SK-N-SH (cell line): ENCODE results near the gene NXPH4. TPM values are rescaled to one million over a fixed set of nuclear protein-coding genes. Genes with fewer than 3 reads are reported as not detected.

Experiments used
- CTCF ChIA-PET: fragments of 300-600, 350-600 bp; formaldehyde crosslinking; extraction: SDS; loops from one replicate; lab custom pipeline; 2021; lab: Yijun Ruan, JAX
- POLR2A ChIA-PET: fragments of 350-600 bp; sonication (Branson Sonifier 250); formaldehyde crosslinking; extraction: SDS; loops from one replicate; lab custom pipeline; 2020; ENCODE audit warnings: antibody characterized with exemption, inconsistent platforms; lab: Yijun Ruan, JAX
- DNase-seq: peaks from one replicate; pipeline ENCODE4 v3.0.0; 2012
- H2AFZ ChIP-seq: fragments of 200-600 bp; sonication (generic); 2 replicates; pipeline ENCODE4 v1.8.1; 2016; ENCODE audit warnings: antibody characterized with exemption, mild to moderate bottlenecking, low read depth
- H3F3A ChIP-seq: fragments of 200-600 bp; sonication (generic); replicated peaks from 2 replicates; pipeline ENCODE3; 2016; ENCODE audit warnings: antibody characterized with exemption, mild to moderate bottlenecking; ENCODE audit not compliant: insufficient read depth
- H3K27ac ChIP-seq, 2 experiments: fragments of 200-500 bp in 1 of 2; fragments of 200-600 bp in 1 of 2; sonication (Bioruptor generic) in 1 of 2; sonication (generic), shearing (Covaris generic) in 1 of 2; 2 replicates each; pipeline versions ENCODE4 v1.5.1 to v1.6.1; 2014 to 2016; ENCODE audit warnings: low read depth in 2 of 2, inconsistent platforms in 1 of 2, low read length in 1 of 2, mild to moderate bottlenecking in 1 of 2, mixed read lengths in 1 of 2
- H3K27me3 ChIP-seq: fragments of 200-600 bp; sonication (generic), shearing (Covaris generic); 2 replicates; pipeline ENCODE4 v1.6.1; 2016; ENCODE audit warnings: mixed run types; ENCODE audit not compliant: insufficient read depth
- H3K36me3 ChIP-seq, 2 experiments: fragments of 200-500 bp in 1 of 2; fragments of 200-600 bp in 1 of 2; sonication (Bioruptor generic) in 1 of 2; sonication (generic) in 1 of 2; replicated peaks in 1 of 2; 2 replicates each; pipeline versions ENCODE3 to v1.5.1; 2014 to 2016; ENCODE audit warnings: low read length in 1 of 2, mild to moderate bottlenecking in 1 of 2; ENCODE audit not compliant: insufficient read depth in 2 of 2, control insufficient read depth in 1 of 2
- H3K4me1 ChIP-seq, 2 experiments: fragments of 200-500 bp in 1 of 2; fragments of 200-600 bp in 1 of 2; sonication (Bioruptor generic) in 1 of 2; sonication (generic), shearing (Covaris generic) in 1 of 2; 2 replicates each; pipeline versions ENCODE4 v1.5.1 to v1.6.1; 2014 to 2016; ENCODE audit warnings: low read depth in 1 of 2, low read length in 1 of 2, mixed run types in 1 of 2; ENCODE audit not compliant: insufficient read depth in 2 of 2, control insufficient read depth in 1 of 2
- H3K4me2 ChIP-seq: fragments of 200-600 bp; sonication (generic), shearing (Covaris generic); 2 replicates; pipeline ENCODE4 v1.6.1; 2017; ENCODE audit warnings: mixed run types
- H3K4me3 ChIP-seq, 2 experiments: fragments of 200-500 bp in 1 of 2; fragments of 200-600 bp in 1 of 2; sonication (Bioruptor generic) in 1 of 2; sonication (generic), shearing (Covaris generic) in 1 of 2; 2 replicates each; pipeline versions ENCODE4 v1.5.1 to v1.8.1; 2014 to 2016; ENCODE audit warnings: low read depth in 2 of 2, inconsistent platforms in 1 of 2, low read length in 1 of 2, mild to moderate bottlenecking in 1 of 2, mixed read lengths in 1 of 2, moderate library complexity in 1 of 2
- H3K79me2 ChIP-seq: fragments of 200-600 bp; sonication (generic); 2 replicates; pipeline ENCODE4 v1.8.1; 2017; ENCODE audit warnings: mild to moderate bottlenecking; ENCODE audit not compliant: insufficient read depth
- H3K9ac ChIP-seq: fragments of 200-600 bp; sonication (generic); 2 replicates; pipeline ENCODE4 v1.6.1; 2017; ENCODE audit warnings: mixed run types
- H3K9me2 ChIP-seq: fragments of 200-600 bp; sonication (generic); 2 replicates; pipeline ENCODE4 v1.6.1; 2017; ENCODE audit warnings: mixed run types
- H3K9me3 ChIP-seq: fragments of 200-600 bp; sonication (generic); 2 replicates; pipeline ENCODE4 v1.6.1; 2017; ENCODE audit warnings: mixed run types, mild to moderate bottlenecking, moderate library complexity
- H4K20me1 ChIP-seq: fragments of 200-600 bp; sonication (generic); 2 replicates; pipeline ENCODE4 v1.6.1; 2017; ENCODE audit warnings: mild to moderate bottlenecking, mixed run types; ENCODE audit not compliant: insufficient read depth
- ELF1 ChIP-seq: IDR thresholded peaks from 2 replicates; pipeline ENCODE4 v1.4.0; 2012
- EP300 ChIP-seq, 2 experiments: IDR thresholded peaks; 2 replicates each; pipeline versions ENCODE4 v1.4.0 to v1.6.1; 2012; ENCODE audit warnings: borderline replicate concordance in 1 of 2, low read depth in 1 of 2, low read length in 1 of 2
- FOSL2 ChIP-seq: IDR thresholded peaks from 2 replicates; pipeline ENCODE4 v1.4.0; 2012; ENCODE audit warnings: low read depth, mild to moderate bottlenecking, moderate library complexity, borderline replicate concordance
- FOXJ3 ChIP-seq: sonication (generic); formaldehyde crosslinking; IDR thresholded peaks from 2 replicates; pipeline ENCODE4 v1.5.1; 2020; ENCODE audit warnings: mild to moderate bottlenecking, missing genetic modification reagents
- FOXM1 ChIP-seq: IDR thresholded peaks from 2 replicates; pipeline ENCODE4 v1.4.0; 2012; ENCODE audit warnings: low read depth, mild to moderate bottlenecking
- GABPA ChIP-seq: IDR thresholded peaks from 2 replicates; pipeline ENCODE4 v1.4.0; 2012; ENCODE audit warnings: low read depth, mild to moderate bottlenecking
- GATA2 ChIP-seq: sonication (generic); formaldehyde crosslinking; IDR thresholded peaks from 2 replicates; pipeline ENCODE4 v1.5.0; 2020; ENCODE audit warnings: mild to moderate bottlenecking, missing genetic modification reagents
- JUND ChIP-seq: IDR thresholded peaks from 2 replicates; pipeline ENCODE4 v1.4.0; 2012
- MEF2A ChIP-seq: IDR thresholded peaks from 2 replicates; pipeline ENCODE4 v1.4.0; 2012; ENCODE audit warnings: low read depth, borderline replicate concordance
- MXI1 ChIP-seq: IDR thresholded peaks from 2 replicates; pipeline ENCODE4 v1.6.1; 2012; ENCODE audit warnings: mild to moderate bottlenecking, low read depth, low read length, improper control_type of control experiment
- NFIC ChIP-seq: IDR thresholded peaks from 2 replicates; pipeline ENCODE4 v1.4.0; 2012; ENCODE audit warnings: borderline replicate concordance
- NRF1 ChIP-seq: IDR thresholded peaks from 2 replicates; pipeline ENCODE4 v1.6.1; 2012; ENCODE audit warnings: low read depth, mild to moderate bottlenecking, low read length
- RAD21 ChIP-seq: IDR thresholded peaks from 2 replicates; pipeline ENCODE4 v1.6.1; 2012; ENCODE audit warnings: mild to moderate bottlenecking, low read length
- SIN3A ChIP-seq: IDR thresholded peaks from 2 replicates; pipeline ENCODE4 v1.6.1; 2012; ENCODE audit warnings: low read depth, mild to moderate bottlenecking, low read length, moderate library complexity, borderline replicate concordance
- SMC3 ChIP-seq: IDR thresholded peaks from 2 replicates; pipeline ENCODE4 v1.6.1; 2012; ENCODE audit warnings: low read depth, low read length, improper control_type of control experiment
- TAF1 ChIP-seq: IDR thresholded peaks from 2 replicates; pipeline ENCODE4 v1.6.1; 2012; ENCODE audit warnings: low read depth, mild to moderate bottlenecking, low read length, moderate library complexity, borderline replicate concordance
- TCF12 ChIP-seq: IDR thresholded peaks from 2 replicates; pipeline ENCODE4 v1.4.0; 2012
- YY1 ChIP-seq: IDR thresholded peaks from 2 replicates; pipeline ENCODE4 v1.4.0; 2012; ENCODE audit warnings: low read depth, mild to moderate bottlenecking
- WGBS: methylation state at CpG from one replicate; pipeline ENCODE4 v1.1.6; 2017; ENCODE audit warnings: low lambda C conversion rate; 5-methylcytosine and 5-hydroxymethylcytosine counted together
- polyA plus RNA-seq, 3 experiments: library from polyadenylated mRNA; depleted of rRNA; stranded (reverse); fragments of >200 nt; gene quantifications; 2 replicates each; pipeline ENCODE4 v1.2.3, GENCODE V29; 2012
- TF ChIP-seq, protein P1 (sequence below): fragments of 200-600 bp; sonication (generic); IDR thresholded peaks from 2 replicates; pipeline ENCODE4 v1.6.1; 2017; ENCODE audit warnings: antibody characterized with exemption, mild to moderate bottlenecking, moderate library complexity
- TF ChIP-seq, protein P2 (sequence below): fragments of 150-350 bp; IDR thresholded peaks from 2 replicates; pipeline ENCODE4 v1.6.1; 2017; ENCODE audit warnings: antibody characterized with exemption, low read length, low read depth, borderline replicate concordance
- TF ChIP-seq, protein P3 (sequence below): fragments of 150-350 bp; IDR thresholded peaks from 2 replicates; pipeline ENCODE4 v1.6.1; 2016; ENCODE audit warnings: mild to moderate bottlenecking, low read depth, low read length
- TF ChIP-seq, protein P4 (sequence below): IDR thresholded peaks from 2 replicates; pipeline ENCODE4; 2012

The NXPH4 gene
- polyA plus RNA-seq, 1 of the 3 experiments (the other 2 are of a cell fraction) = 0.31 TPM

DNA sequence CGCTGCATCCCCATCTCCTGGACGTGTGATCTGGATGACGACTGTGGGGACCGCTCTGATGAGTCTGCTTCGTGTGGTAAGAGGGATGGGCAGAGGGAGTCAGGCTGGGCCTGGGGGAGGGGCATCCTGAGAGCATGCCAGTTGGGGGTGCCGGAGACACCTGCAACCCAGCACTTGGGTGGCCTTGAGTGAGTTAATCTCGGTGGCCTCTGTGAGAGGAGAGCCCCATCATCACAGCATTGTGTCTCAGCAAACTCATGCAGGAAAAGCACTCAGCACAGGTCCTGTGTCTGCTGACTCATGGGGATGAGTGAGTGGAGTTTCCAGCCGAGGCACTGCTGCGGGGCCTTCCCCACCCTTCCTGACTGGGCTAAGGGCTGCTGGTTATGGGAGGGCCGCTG is 49.6 kb upstream of the NXPH4 start:
- TF ChIP-seq RAD21 (no peak), FOSL2 (peak; percentile 64; the same call in 1 of the 2 replicates), TCF12 (0 out of 2 replicates have a peak, but pooled peaks have one; percentile 8)
- TF ChIP-seq, protein P1, sequence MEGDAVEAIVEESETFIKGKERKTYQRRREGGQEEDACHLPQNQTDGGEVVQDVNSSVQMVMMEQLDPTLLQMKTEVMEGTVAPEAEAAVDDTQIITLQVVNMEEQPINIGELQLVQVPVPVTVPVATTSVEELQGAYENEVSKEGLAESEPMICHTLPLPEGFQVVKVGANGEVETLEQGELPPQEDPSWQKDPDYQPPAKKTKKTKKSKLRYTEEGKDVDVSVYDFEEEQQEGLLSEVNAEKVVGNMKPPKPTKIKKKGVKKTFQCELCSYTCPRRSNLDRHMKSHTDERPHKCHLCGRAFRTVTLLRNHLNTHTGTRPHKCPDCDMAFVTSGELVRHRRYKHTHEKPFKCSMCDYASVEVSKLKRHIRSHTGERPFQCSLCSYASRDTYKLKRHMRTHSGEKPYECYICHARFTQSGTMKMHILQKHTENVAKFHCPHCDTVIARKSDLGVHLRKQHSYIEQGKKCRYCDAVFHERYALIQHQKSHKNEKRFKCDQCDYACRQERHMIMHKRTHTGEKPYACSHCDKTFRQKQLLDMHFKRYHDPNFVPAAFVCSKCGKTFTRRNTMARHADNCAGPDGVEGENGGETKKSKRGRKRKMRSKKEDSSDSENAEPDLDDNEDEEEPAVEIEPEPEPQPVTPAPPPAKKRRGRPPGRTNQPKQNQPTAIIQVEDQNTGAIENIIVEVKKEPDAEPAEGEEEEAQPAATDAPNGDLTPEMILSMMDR = no peak
- TF ChIP-seq, all 33 proteins: peak for 2
- Histone ChIP-seq H3K4me3 (no peak overlapping the region), H3K36me3 (peaks cover 29 to 52% of the 10 kb centered on the region in 2 experiments), H3K9me3 (no peaks in the 10 kb centered on the region), H3F3A (peaks cover 4% of the 10 kb centered on the region), H3K4me2 (no peak overlapping the region), H2AFZ (no peak overlapping the region), H3K27me3 (no peaks in the 10 kb centered on the region), H3K9ac (no peak overlapping the region), H3K4me1 (peaks cover 0 to 3% of the 10 kb centered on the region in 2 experiments; a peak in 1 of 4 replicates), H3K27ac (no peak overlapping the region), H4K20me1 (no peaks in the 10 kb centered on the region), H3K9me2 (no peaks in the 10 kb centered on the region), H3K79me2 (0 out of 2 replicates have a peak, but pooled peaks cover 2% of the 10 kb centered on the region)
- no peak for DNase-seq
- ChIA-PET CTCF (interaction anchor here (1.0 to 33.3 kb wide), 4 partner anchors 6 to 55 kb away, joined by 3 to 643 read pairs (median 616); partner anchors contain the start of genes LRP1 and LRP1-AS), POLR2A (no interaction called here)
- WGBS = 54% methylated on average over 8 of the region's 10 CpGs

DNA sequence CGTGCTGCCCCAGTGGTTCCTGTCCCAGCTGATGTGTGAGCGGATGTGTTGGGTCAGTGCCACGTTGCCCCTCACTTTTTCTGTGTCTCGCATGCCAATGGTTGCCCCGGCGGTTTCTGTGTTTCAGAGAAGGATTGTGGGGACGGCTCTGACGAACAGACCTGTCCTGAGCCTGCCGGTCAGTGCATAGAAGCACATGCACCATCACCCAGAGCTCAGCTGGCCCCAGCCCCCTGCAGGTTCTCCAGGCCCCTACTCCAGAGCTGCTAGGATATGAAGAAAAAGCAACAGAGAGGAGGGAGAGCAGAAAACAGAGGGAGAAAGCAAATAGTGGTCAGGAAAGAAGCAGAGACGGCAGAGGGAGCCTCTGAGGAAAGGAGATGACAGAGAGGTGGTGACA is 48.5 kb upstream of the NXPH4 start:
- Histone ChIP-seq H3K79me2 (0 out of 2 replicates have a peak, but pooled peaks cover 2% of the 10 kb centered on the region), H3K9ac (no peak overlapping the region), H3K4me1 (peaks cover 0 to 3% of the 10 kb centered on the region in 2 experiments; a peak in 1 of 4 replicates), H3K27me3 (no peaks in the 10 kb centered on the region), H3K36me3 (peaks cover 22 to 48% of the 10 kb centered on the region in 2 experiments), H3K27ac (no peak overlapping the region), H3F3A (peaks cover 4% of the 10 kb centered on the region), H3K9me2 (no peaks in the 10 kb centered on the region), H4K20me1 (0 out of 2 replicates have a peak, but pooled peaks cover under 1% of the 10 kb centered on the region), H2AFZ (no peak overlapping the region), H3K4me2 (no peak overlapping the region), H3K9me3 (no peaks in the 10 kb centered on the region), H3K4me3 (no peak overlapping the region)
- TF ChIP-seq NFIC (no peak), EP300 (IDR thresholded peaks at IDR 0.05; ENCODE audit: borderline replicate concordance in 1 of 2, low read depth in 1 of 2, low read length in 1 of 2) (no peak), MXI1 (no peak), RAD21 (no peak), YY1 (no peak), FOXJ3 (CRISPR knock-in tag) (no peak), GATA2 (CRISPR knock-in tag) (no peak), GABPA (no peak), ELF1 (no peak), MEF2A (no peak), FOXM1 (no peak), SMC3 (no peak), SIN3A (no peak), JUND (no peak), TAF1 (no peak), NRF1 (no peak)
- TF ChIP-seq, protein P2, sequence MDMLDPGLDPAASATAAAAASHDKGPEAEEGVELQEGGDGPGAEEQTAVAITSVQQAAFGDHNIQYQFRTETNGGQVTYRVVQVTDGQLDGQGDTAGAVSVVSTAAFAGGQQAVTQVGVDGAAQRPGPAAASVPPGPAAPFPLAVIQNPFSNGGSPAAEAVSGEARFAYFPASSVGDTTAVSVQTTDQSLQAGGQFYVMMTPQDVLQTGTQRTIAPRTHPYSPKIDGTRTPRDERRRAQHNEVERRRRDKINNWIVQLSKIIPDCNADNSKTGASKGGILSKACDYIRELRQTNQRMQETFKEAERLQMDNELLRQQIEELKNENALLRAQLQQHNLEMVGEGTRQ = no peak
- TF ChIP-seq, protein P3, sequence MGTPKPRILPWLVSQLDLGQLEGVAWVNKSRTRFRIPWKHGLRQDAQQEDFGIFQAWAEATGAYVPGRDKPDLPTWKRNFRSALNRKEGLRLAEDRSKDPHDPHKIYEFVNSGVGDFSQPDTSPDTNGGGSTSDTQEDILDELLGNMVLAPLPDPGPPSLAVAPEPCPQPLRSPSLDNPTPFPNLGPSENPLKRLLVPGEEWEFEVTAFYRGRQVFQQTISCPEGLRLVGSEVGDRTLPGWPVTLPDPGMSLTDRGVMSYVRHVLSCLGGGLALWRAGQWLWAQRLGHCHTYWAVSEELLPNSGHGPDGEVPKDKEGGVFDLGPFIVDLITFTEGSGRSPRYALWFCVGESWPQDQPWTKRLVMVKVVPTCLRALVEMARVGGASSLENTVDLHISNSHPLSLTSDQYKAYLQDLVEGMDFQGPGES = no peak
- TF ChIP-seq, protein P4, sequence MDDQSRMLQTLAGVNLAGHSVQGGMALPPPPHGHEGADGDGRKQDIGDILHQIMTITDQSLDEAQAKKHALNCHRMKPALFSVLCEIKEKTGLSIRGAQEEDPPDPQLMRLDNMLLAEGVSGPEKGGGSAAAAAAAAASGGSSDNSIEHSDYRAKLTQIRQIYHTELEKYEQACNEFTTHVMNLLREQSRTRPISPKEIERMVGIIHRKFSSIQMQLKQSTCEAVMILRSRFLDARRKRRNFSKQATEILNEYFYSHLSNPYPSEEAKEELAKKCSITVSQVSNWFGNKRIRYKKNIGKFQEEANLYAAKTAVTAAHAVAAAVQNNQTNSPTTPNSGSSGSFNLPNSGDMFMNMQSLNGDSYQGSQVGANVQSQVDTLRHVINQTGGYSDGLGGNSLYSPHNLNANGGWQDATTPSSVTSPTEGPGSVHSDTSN = no peak
- ChIA-PET POLR2A (interaction anchor here (0.9 kb wide), 1 partner anchor 21 kb away, joined by 4 read pairs; the partner anchor contains the start of gene LRP1-AS), CTCF (interaction anchor here (1.1 to 33.3 kb wide), 5 partner anchors 7 to 75 kb away, joined by 3 to 643 read pairs (median 616); partner anchors contain the start of genes LRP1 and LRP1-AS)
- WGBS = 88% methylated on average over 10 of the region's 10 CpGs
- no peak for DNase-seq
